Fibroblast of lung (primary cell): ENCODE data around the gene MUC6. TPM values are rescaled to one million over a fixed set of nuclear protein-coding genes. Genes with fewer than 3 reads are reported as not detected.

Experiments
- DNase-seq, 2 donors: peaks; one replicate each; pipeline versions ENCODE4 v3.0.0 to v3.0.0-alpha.2; 2010; ENCODE audit warnings: low read depth in 2 of 2
- H2AFZ ChIP-seq: 2 replicates; pipeline ENCODE4 v1.5.1; 2012; ENCODE audit warnings: low read length, control low read depth, inconsistent platforms
- H3K27ac ChIP-seq: 2 replicates; pipeline ENCODE4 v1.5.1; 2011; ENCODE audit warnings: low read length, control low read depth; ENCODE audit not compliant: insufficient read depth
- H3K27me3 ChIP-seq: 2 replicates; pipeline ENCODE4 v1.5.1; 2011; ENCODE audit warnings: mild to moderate bottlenecking, low read length; ENCODE audit not compliant: control insufficient read depth, insufficient read depth
- H3K36me3 ChIP-seq: 2 replicates; pipeline ENCODE4 v1.5.1; 2011; ENCODE audit warnings: low read length; ENCODE audit not compliant: control insufficient read depth, insufficient read depth
- H3K4me1 ChIP-seq: 2 replicates; pipeline ENCODE4 v1.5.1; 2011; ENCODE audit warnings: low read length; ENCODE audit not compliant: control insufficient read depth, insufficient read depth; ENCODE audit errors: extremely low read depth
- H3K4me2 ChIP-seq: 2 replicates; pipeline ENCODE4 v1.5.1; 2011; ENCODE audit warnings: low read length, control low read depth; ENCODE audit not compliant: insufficient read depth; ENCODE audit errors: extremely low read depth
- H3K4me3 ChIP-seq, 4 experiments: fragments of 200-600 bp in 1 of 4; sonication (generic) in 1 of 4; replicated peaks in 1 of 4; 2 replicates each; pipeline ENCODE4 v1.5.1; 2011 to 2016; ENCODE audit warnings: low read length in 4 of 4, low read depth in 3 of 4, mild to moderate bottlenecking in 3 of 4, control low read depth in 2 of 4, inconsistent platforms in 1 of 4, mixed read lengths in 1 of 4; ENCODE audit not compliant: insufficient read depth in 1 of 4; ENCODE audit errors: control extremely low read depth in 1 of 4
- H3K79me2 ChIP-seq: 2 replicates; pipeline ENCODE4 v1.5.1; 2012; ENCODE audit warnings: mild to moderate bottlenecking, low read length, inconsistent platforms; ENCODE audit not compliant: control insufficient read depth, insufficient read depth
- H3K9ac ChIP-seq: 2 replicates; pipeline ENCODE4 v1.5.1; 2011; ENCODE audit warnings: mild to moderate bottlenecking, low read length, control low read depth; ENCODE audit not compliant: insufficient read depth
- H3K9me3 ChIP-seq: 2 replicates; pipeline ENCODE4 v1.5.1; 2012; ENCODE audit warnings: low read depth, low read length; ENCODE audit not compliant: control insufficient read depth, insufficient read depth
- H4K20me1 ChIP-seq: 2 replicates; pipeline ENCODE4 v1.5.1; 2011; ENCODE audit warnings: low read length; ENCODE audit not compliant: control insufficient read depth, insufficient read depth; ENCODE audit errors: extremely low read depth
- EZH2 ChIP-seq: IDR thresholded peaks from 2 replicates; pipeline ENCODE4 v1.5.1; 2012; ENCODE audit warnings: low read length, control low read depth, mild to moderate bottlenecking; ENCODE audit errors: missing control alignments
- polyA plus RNA-seq, 2 donors: library from polyadenylated mRNA; depleted of rRNA in 1 of 2; stranded (reverse) in 1 of 2; unstranded in 1 of 2; fragments of >200 nt; gene quantifications; 2 replicates each; pipeline ENCODE4 v1.2.1, GENCODE V29; 2011 to 2012; ENCODE audit warnings: missing spikeins in 1 of 2
- total RNA-seq: library from RNA; depleted of rRNA; stranded (reverse); fragments of >200 nt; gene quantifications from 2 replicates; pipeline ENCODE4 v1.2.1, GENCODE V29; 2014
- TF ChIP-seq, protein P1 (sequence below), 2 donors: IDR thresholded peaks in 1 of 2; conservative IDR thresholded peaks in 1 of 2; 1 replicate in 1 of 2; 2 replicates in 1 of 2; pipeline ENCODE4 v1.5.1; 2011 to 2012; ENCODE audit warnings: low read length in 2 of 2, control low read depth in 1 of 2, inconsistent platforms in 1 of 2, low read depth in 1 of 2, mild to moderate bottlenecking in 1 of 2

MUC6 gene
- total and polyA plus RNA-seq, 2 donors (not counting 1 experiment from before 2014, with no cell fraction given), result not detected

DNA sequence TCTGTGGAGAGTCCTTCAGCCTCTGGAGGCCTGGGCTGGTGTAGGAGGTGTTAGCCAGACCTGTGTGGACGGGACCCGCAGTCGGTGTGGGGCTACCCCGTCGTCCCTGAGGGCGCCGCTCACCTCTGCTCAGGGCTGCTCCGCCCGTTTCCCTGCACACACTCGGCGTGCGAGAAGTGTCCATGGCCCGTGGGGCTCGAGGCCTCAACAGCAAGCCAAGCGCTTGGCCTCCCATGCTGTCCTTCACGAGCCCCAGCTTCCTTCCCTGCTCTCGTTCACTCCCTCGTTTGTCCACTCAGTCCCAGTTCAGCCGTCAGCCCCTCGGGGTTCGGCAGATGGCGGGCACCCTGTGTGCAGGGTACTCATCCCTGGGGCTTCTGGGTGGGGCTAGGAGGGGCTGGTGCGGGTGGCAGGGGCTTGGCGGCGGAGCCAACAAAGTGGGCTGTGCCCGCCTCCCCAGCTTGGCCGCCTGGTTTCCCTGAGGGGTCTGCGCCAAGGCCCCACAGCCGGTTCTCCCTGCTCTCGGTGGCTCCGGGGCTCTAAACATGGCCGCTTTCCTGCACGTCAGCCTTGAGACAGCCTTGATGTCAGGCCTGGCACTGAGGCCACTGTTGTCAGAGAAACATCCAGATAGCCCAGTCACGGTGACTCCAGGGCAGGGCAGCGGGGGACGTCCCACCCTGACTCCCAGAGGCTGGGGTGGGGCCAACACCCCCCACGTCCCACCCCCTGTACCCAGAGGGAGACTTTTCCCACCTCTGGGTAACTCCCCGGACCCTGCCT is 3.3 kb downstream of the MUC6 start:
- Histone ChIP-seq H3K9me3 (no peaks in the 10 kb centered on the region), H3K4me2 (no peak overlapping the region), H3K27me3 (no peaks in the 10 kb centered on the region), H2AFZ (no peak overlapping the region), H3K27ac (no peak overlapping the region), H3K4me3 (no peak overlapping the region), H3K4me1 (no peaks in the 10 kb centered on the region), H4K20me1 (no peaks in the 10 kb centered on the region), H3K9ac (no peak overlapping the region), H3K79me2 (no peaks in the 10 kb centered on the region), H3K36me3 (no peaks in the 10 kb centered on the region)
- no peak for TF ChIP-seq EZH2
- TF ChIP-seq, protein P1, sequence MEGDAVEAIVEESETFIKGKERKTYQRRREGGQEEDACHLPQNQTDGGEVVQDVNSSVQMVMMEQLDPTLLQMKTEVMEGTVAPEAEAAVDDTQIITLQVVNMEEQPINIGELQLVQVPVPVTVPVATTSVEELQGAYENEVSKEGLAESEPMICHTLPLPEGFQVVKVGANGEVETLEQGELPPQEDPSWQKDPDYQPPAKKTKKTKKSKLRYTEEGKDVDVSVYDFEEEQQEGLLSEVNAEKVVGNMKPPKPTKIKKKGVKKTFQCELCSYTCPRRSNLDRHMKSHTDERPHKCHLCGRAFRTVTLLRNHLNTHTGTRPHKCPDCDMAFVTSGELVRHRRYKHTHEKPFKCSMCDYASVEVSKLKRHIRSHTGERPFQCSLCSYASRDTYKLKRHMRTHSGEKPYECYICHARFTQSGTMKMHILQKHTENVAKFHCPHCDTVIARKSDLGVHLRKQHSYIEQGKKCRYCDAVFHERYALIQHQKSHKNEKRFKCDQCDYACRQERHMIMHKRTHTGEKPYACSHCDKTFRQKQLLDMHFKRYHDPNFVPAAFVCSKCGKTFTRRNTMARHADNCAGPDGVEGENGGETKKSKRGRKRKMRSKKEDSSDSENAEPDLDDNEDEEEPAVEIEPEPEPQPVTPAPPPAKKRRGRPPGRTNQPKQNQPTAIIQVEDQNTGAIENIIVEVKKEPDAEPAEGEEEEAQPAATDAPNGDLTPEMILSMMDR (conservative IDR thresholded peaks at IDR 0.05 in 1 of 2, IDR thresholded peaks at IDR 0.05 in 1 of 2; ENCODE audit: low read depth in 1 of 2, low read length in 2 of 2), result no peak
- DNase-seq, result no peak

DNA sequence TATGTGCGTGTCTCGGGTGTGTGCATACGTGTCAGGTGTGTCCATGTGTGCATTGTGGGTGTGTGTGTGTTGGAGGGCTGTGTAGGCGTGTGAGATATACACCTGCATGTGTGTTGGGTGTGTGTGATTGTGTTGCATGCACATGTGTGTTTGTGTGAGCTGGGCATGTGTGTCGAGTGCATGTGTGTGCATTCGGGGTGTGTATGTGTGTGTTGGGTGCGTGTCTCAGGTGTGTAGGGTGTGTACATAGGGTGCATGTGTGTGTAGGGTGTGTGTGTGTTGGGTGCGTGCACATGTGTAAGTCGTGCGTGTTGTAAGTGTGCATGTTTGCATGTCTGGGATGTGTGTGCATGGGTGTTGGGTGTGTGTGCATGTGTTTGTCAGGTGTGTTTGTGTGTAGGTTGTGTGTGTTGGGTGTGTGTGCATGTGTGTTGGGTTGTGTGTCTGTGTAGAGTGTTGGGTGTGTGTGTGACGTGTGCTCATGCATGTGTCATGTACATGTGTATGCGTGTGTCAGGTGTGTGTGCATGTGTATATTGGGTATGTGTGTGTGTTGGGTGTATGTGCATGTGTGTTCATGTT is 4.1 kb downstream of the MUC6 start:
- no peak overlapping the region for H3K27ac ChIP-seq
- no peak for TF ChIP-seq EZH2
- TF ChIP-seq, protein P1 (conservative IDR thresholded peaks at IDR 0.05 in 1 of 2, IDR thresholded peaks at IDR 0.05 in 1 of 2; ENCODE audit: low read depth in 1 of 2, low read length in 2 of 2), result no peak
- no peaks in the 10 kb centered on the region for H4K20me1 ChIP-seq
- no peak overlapping the region for H2AFZ ChIP-seq
- no peaks in the 10 kb centered on the region for H3K27me3 ChIP-seq
- no peaks in the 10 kb centered on the region for H3K79me2 ChIP-seq
- no peaks in the 10 kb centered on the region for H3K36me3 ChIP-seq
- no peaks in the 10 kb centered on the region for H3K4me1 ChIP-seq
- no peak overlapping the region for H3K4me3 ChIP-seq
- no peaks in the 10 kb centered on the region for H3K9me3 ChIP-seq
- no peak overlapping the region for H3K9ac ChIP-seq
- no peak for DNase-seq
- H3K4me2 ChIP-seq, result no peak overlapping the region

DNA sequence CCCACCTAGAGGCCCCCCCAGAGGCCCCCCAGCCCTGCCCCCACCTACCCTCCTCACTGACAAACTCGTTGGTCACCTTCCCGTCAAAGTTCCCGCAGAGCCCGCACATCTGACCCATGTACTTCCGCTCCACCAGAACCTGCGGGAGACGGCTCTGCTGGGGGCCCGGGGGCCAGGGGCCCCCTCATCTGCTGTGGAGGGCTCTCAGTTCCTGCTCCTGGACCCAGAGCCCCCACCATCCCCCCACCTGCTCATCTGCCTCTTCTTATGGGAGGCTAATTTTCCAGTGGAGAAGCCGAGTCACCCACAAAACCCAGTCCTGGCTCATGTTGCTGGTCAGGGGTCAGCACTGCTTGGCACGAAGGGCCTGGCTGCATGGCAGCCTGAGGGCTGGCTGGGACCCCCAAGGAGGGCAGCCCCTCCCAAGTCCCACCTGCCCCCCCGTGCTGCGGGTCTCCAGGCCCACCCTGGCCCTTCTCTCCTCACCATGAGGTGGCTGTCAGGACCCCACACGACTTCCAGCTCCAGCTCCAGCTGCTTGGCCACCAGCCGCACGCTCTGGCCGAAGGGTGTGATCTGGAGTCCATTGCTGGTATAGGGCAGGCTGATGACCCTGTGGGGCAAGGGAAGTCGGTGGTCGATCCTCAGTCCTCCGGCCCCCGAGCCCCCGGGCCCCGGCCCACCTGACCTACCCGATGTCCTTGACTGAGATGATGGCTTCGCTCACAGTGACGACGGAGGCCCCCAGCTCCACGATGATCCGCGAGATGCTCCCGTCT is 5.2 kb downstream of the MUC6 start:
- Histone ChIP-seq H3K9me3 (no peaks in the 10 kb centered on the region), H3K4me2 (no peak overlapping the region), H2AFZ (no peak overlapping the region), H3K9ac (no peak overlapping the region), H3K36me3 (no peaks in the 10 kb centered on the region), H3K27ac (no peak overlapping the region), H3K27me3 (no peaks in the 10 kb centered on the region), H4K20me1 (no peaks in the 10 kb centered on the region), H3K4me1 (no peaks in the 10 kb centered on the region), H3K4me3 (no peak overlapping the region), H3K79me2 (no peaks in the 10 kb centered on the region)
- TF ChIP-seq, protein P1 (conservative IDR thresholded peaks at IDR 0.05 in 1 of 2, IDR thresholded peaks at IDR 0.05 in 1 of 2; ENCODE audit: low read depth in 1 of 2, low read length in 2 of 2), result no peak
- TF ChIP-seq EZH2, result no peak
- DNase-seq, result no peak
